GM19238 (cell line): Measurements from ENCODE around the gene KNDC1.

Experiments used
- DNase-seq: peaks from one replicate; pipeline ENCODE4 v3.0.0; 2011; ENCODE audit warnings: low spot score; ENCODE audit not compliant: insufficient read length

Gene KNDC1

GRCh38 chr10:133237588-133238465, 77.8 kb downstream of the KNDC1 start, which contains the start of gene VENTX:
Gene VENTX, plus strand, starts transcription at chr10:133237855. Its CDS starts 60 bp downstream, at chr10:133237915.
- DNase-seq = no peak

- DNase-seq = no peak
Measured at GRCh38 chr10:133238466-133238804, 78.4 kb downstream of the KNDC1 start.

DNA sequence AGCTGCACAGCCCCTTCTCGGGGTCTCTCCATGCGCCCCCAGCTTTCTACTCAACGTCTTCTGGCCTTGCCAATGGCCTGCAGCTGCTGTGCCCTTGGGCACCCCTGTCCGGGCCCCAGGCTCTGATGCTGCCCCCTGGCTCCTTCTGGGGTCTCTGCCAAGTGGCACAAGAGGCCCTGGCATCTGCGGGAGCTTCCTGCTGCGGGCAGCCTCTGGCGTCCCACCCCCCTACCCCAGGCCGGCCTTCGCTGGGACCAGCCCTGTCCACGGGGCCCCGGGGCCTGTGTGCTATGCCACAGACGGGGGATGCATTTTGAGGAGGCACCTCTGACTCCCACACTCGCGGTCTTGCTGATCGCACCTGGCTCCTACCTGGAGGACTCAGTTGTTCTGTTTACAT, 80.0 kb downstream of the KNDC1 start:
- DNase-seq = no peak

DNA sequence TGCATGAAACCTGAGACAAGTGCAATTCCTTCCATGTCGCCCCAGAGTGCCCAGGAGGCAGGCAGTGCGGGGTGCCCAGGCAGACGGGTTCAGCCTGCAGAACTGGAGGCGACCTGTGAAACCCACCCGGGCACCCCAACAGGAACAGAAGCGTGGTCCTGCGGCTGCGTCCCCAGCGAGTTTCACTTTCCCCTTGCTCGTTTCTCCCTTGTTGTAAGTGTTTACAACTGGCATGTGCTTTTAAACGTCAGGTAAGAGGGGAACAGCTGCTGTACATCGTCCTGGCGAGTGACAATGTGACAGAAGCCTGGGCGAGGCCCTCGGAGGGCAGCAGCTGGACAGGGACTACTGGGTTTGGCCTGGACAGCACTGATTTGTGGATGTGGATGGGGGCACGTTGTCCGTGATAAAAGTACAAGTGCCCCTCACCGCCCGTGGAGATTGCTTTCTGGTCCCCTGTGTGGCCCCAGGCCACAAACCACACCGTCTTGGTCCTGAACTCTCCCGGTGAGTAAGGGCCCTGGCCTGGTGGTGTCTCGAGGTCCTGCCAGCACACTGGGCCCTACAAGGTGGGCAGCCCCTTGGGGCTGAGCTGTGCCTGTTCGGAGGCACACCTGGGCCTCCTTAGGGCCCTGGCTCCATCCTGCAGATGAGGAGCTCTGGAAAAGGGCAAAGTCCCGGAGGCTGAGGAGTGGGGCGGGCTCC, 81.6 kb downstream of the KNDC1 start:
- DNase-seq = no peak

- DNase-seq = no peak
Measured at GRCh38 chr10:133242611-133243356, 82.8 kb downstream of the KNDC1 start.

DNA sequence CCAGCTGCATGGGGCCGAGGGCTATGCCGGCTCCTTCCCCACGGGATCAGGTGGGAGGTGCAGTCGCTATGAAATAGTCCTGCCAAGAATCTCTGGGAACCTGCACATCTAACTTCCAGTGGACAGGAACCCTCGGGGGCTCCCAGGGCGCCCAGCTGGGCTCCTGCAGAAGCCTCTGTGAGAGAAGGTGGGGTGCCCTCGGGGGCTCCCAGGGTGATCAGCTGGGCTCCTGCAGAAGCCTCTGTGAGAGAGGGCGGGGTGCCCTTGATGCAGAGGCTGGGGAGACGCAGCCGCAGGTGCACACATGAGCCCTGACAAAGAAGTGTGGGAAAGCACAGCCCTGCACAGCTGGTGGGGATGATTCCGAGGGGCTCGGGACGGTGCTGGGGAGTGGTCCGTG, 83.6 kb downstream of the KNDC1 start:
- no peak for DNase-seq

- no peak for DNase-seq
Measured at GRCh38 chr10:133245439-133246235, 85.6 kb downstream of the KNDC1 start.

- DNase-seq = no peak
Measured at GRCh38 chr10:133246236-133246626, 86.2 kb downstream of the KNDC1 start.

GRCh38 chr10:133247681-133248333, 87.8 kb downstream of the KNDC1 start:
- DNase-seq = no peak

DNA sequence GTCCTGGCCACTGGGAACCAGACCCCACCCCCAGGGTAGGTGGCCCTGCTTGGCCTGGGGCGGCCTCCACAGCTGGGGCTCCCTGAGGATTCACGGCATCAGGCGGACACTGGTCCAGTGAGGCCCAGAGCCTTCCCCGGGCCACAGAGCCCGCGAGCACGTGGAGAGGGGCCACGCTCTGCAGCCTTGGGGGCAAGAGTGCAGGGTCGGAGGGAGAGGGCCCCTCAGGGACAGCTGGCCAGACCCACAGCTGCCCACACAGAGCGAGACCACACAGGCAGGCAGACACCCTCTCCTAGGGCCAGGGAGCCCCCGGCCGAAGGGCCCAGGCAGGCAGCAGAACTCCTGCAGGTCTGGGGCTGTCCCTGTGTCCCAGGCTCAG, 88.3 kb downstream of the KNDC1 start:
- no peak for DNase-seq

DNA sequence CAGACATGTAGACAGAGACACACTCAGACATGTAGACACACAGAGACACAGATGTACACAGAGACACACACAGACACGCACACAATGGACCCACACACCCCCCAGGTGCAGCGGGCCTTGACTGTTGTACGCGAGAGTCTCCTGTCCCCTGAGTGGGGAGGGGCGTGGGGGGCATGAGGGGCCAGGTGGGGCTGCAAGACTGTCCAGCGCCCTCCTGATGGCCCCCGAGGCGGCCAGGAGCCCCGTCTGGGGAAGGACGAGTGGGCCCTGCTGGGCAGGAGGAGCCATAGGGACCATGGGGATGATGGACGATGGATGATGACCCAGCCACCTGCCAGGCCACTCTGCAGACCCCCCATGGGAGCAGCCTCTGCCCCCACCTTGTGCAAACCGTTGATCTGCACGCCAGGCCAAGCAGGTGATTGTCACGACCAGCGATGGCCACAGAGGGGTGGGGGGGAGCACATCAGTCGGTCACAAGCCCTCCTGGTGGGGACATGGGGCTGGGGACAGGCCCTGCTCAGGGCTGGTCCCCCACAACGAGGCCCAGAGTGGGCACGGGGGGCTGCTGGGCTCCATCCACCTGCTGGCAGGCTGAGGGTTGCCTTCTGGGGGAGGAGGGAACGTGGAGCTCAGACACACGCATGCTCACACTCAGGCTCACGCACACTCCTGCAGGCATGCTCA, 89.2 kb downstream of the KNDC1 start:
- no peak for DNase-seq

GRCh38 chr10:133249975-133250754, 90.1 kb downstream of the KNDC1 start:
- no peak for DNase-seq

DNA sequence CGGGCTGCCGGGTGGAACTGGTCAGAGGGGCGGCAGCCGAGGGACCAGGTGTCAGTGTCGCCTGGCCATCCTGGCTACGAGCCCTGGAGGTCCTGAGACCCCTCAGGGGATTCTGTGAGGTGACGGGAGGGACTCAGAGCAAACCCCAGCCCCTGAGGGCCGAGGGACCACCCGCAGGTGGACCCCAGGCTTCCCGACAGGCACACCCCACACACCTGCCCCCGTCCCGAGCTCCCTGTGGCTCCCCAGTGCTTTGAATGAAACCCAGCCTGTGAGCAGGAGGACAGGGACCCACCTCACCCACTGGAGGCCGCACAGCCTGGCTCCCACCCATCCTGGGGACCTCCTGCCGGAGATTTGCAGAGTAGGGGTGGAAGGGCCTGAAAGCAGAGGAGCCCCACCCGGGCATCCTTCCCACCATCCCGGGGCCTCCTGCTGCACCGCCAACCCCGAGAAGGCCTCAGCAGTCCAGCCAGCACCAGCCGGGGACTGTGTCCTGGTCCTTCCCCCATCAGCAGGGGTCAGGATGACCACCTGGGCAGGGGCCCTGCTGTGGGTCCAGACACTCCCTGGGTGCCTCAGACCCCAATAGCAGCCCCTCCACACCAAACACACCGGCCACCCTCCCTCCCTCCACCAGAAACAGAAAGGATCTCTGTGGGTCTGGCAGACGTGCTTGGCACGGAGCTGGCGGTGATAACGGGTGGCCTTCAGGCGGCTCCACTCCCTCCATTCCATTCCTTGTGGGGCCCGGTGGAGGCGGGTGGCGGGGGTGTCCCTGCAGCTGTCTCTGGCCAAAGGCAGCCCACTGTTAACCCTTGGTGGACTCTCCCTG, 91.6 kb downstream of the KNDC1 start:
- DNase-seq = no peak

- DNase-seq = no peak
Measured at GRCh38 chr10:133252223-133252552, 92.2 kb downstream of the KNDC1 start.

DNA sequence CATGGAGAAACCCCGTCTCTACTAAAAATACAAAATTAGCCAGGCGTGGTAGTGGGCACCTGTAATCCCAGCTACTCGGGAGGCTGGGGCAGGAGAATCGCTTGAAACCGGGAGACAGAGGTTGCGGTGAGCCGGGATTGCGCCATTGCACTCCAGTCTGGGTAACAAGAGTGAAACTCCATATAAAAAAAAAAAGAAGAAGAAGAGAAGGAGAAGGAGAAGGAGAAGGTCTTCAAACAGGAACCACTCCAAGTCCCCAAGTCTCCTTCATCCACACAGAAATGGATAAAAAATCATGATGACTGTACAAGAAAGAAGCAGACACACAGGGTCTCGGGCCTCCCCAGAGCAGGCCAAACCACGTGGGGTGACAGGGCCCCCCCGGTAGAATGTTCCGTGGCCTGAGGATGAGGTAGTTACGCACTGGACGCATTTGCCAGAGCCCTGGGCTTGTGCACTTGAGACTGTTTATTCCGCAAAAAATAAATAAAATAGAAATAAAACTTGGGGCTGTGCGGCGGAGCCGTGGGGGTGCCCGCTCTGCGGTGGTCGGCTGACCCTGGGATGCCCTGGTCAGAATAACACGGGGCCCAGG, 93.4 kb downstream of the KNDC1 start:
- no peak for DNase-seq

DNA sequence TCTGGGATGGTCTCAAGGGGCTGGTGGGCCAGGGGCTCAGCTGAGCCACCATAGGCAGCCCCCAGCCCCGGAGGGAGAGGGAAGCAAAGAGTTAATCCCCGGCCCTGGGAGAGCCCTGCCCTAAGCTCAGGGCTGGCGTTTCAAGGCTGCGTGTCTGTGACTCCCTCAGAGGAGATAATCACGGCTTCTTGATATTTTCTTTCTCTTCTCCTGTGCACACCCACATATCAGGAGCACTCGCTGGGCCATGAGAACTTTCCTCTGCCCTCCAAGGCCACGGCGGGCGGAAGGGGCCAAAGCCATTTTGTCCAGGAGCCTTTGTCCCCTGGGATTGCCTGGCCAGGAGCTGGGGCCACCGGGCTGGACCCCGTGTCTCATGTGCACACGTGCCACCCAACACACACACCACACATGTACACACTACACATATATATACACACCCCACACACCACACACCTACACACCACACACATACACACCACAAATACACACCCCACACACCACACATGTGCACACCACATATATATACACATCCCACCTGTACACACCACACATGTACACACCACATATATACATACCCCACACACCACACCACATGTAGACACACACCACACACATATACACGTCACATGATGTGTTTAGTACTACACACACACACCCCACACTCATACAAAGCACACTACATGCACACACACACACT, 94.6 kb downstream of the KNDC1 start:
- no peak for DNase-seq

GRCh38 chr10:133255323-133255722, 95.3 kb downstream of the KNDC1 start:
- DNase-seq = no peak
